ENCODE measurements around the gene L3MBTL4.

DNA sequence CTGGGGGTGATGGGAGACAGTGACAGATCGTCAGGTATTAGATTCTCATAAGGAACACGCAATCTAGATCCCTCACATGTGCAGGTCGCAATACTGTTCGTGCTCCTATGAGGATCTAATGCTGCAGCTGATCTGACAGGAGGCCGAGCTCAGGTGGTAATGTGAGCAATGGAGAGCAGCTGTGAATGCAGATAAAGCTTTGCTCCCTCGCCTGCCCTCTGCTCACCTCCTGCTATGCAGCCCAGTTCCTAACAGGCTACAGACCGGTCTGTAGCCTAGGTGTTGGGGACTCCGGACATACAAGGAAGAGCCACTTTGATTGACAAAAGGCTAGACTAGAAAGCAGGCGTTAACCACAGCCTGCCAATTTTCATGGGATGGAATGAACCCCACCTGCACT lies 335.8 kb downstream of the L3MBTL4 start:
- no peak for TF ChIP-seq GATA3 (IDR thresholded peaks at IDR 0.05; ENCODE audit: low read depth, low read length)
- TF ChIP-seq GATA2 (IDR thresholded peaks at IDR 0.05; ENCODE audit: low read depth, low read length) = no peak
